H1 (cell line): ENCODE results near the gene AHRR. TPM values are rescaled to one million over a fixed set of nuclear protein-coding genes. Genes with fewer than 3 reads are reported as not detected.

Source experiments
- RAD21 ChIP-seq, 2 experiments: IDR thresholded peaks in 1 of 2; conservative IDR thresholded peaks in 1 of 2; 2 replicates each; pipeline ENCODE4 v1.6.1; 2011; ENCODE audit warnings: low read depth in 2 of 2, low read length in 2 of 2, improper control_type of control experiment in 1 of 2, inconsistent platforms in 1 of 2, mild to moderate bottlenecking in 1 of 2, moderate library complexity in 1 of 2
- polyA plus RNA-seq, 7 experiments: library from polyadenylated mRNA; depleted of rRNA in 3 of 7; stranded (reverse) in 5 of 7; unstranded in 2 of 7; fragments of >200 nt in 5 of 7; fragments of 200-250 nt in 2 of 7; gene quantifications; 1 replicate in 5 of 7; 2 replicates in 1 of 7; 4 replicates in 1 of 7; pipeline versions ENCODE4 v1.2.1 to v1.2.3, GENCODE V29; 2011 to 2013; ENCODE audit warnings: missing spikeins in 2 of 7, mixed read lengths in 2 of 7
- total RNA-seq: library from RNA; stranded (reverse); fragmentation: NEBNext Ultra II Directional; extraction: Animal tissue kit (Norgen Biotek cat#: 25700); gene quantifications from 2 replicates; pipeline ENCODE4 v1.2.1, GENCODE V29; 2021

AHRR gene
- total and polyA plus RNA-seq, 2 of the 8 experiments (the other 6 are each of a cell fraction or from before 2014, with no cell fraction given), result 0.41 to 0.80 TPM

DNA sequence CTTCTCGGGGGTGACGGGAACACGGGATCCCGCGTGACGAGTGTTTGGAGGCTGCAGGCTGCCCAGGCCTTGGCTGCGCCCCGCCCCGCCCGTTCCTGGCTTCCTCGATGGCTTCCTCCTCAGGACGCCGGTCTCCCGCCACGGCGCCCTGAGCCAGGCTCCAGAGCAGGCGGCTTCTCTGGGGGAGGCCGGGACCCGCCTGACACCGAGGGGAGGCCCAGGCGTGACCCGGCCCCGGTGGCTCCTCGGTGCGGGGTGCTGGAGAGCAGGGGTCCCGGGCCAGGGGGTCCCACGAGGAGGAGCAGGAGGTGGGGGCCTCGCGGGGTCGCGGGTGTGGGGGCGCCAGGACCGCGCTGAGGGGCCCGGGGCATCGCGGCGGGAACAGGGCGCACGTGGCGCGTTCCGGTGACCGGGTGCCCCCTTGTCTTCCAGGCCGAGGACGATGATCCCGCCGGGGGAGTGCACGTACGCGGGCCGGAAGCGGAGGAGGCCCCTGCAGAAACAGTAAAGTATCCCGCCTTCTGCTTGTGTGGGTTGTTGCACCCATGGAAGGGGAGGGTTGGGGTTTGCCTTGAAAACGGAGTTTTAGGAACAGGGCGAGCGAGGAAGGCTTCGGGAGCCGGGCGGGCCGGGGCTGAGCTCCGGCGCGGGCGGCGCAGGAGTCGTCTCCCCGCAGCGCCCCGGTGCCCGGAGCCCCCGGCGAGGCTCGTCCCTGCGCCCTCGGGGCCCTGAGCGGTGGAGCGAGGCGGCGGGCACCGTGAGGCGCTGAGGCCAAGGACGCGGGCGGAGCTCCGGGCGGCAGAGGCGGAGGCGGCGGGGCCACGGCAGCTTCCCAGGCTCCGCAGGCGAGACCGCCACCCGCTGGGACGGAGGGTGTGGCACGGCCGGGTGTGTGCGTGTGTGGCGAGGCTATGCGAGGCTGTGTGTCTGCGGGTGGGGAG lies 22.2 kb downstream of the AHRR start (continued):
- no peak for TF ChIP-seq RAD21 (IDR thresholded peaks at IDR 0.05 in 1 of 2, conservative IDR thresholded peaks at IDR 0.05 in 1 of 2; ENCODE audit: low read depth in 2 of 2, low read length in 2 of 2)
